Eye (tissue), 1 donor: Measurements from ENCODE around the gene TMEM267.
"Not testable (repeated sequence)": the region's sequence is repeated elsewhere in the genome, so short reads cannot be mapped to it uniquely, and the experiment has no call there.

Source experiments
- DNase-seq: peaks from one replicate; pipeline ENCODE4 v3.0.0-alpha.2; 2015

Gene TMEM267

DNA sequence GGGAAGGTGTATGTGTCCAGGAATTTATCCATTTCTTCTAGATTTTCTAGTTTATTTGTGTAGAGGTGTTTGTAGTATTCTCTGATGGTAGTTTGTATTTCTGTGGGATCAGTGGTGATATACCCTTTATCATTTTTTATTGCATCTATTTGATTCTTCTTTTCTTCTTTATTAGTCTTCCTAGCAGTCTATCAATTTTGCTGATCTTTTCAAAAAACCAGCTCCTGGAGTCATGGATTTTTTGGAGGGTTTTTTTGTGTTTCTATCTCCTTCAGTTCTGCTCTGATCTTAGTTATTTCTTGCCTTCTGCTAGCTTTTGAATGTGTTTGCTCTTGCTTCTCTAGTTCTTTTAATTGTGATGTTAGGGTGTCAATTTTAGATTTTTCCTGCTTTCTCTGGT is 42.1 kb downstream of the TMEM267 start:
- DNase-seq: not testable (repeated sequence)

- no peak for DNase-seq
Observed at GRCh38 chr5:43437062-43437660, 46.5 kb downstream of the TMEM267 start.

- no peak for DNase-seq
Observed at GRCh38 chr5:43433382-43433781, 50.3 kb downstream of the TMEM267 start.

DNA sequence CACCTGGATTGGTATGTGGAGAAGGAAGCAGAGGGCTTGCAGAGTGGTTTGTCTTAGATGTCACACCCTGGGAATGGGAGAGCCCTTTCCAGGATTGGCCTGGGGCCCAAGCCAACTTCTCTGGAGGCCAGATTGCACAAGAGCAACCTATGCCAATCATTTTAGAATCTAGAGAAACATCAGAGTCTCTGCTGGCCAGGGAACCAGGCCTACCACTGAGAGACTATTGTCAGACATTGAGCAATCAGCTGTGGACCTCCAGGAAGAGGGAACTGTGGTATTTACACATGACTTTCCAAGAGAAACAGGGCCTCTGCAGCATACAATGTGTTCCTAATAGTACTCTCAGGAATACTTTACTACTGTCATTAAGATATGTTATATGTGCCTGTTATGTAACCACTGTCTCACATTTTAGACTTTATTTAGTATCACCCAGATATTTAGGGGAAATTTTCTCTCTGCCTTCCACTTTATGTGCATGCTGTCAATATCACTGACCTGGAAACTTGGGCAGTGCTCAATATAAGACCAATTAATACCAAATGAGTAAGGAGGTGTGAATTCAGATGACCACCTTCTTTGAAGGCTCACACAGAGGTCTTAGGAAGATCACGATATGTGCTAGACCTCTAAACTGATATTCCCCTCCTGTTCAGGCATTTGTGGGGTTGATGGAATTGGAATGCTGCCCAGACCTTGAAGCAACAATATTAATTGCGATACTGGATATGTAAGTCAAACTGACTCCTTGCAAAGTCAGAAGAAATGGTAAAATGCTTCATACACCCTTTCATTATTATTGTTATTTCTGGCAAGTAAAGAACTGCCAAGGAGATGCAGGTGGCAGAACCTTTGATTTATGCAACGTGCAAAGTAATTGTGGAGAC is 50.9 kb downstream of the TMEM267 start:
- DNase-seq: no peak

DNA sequence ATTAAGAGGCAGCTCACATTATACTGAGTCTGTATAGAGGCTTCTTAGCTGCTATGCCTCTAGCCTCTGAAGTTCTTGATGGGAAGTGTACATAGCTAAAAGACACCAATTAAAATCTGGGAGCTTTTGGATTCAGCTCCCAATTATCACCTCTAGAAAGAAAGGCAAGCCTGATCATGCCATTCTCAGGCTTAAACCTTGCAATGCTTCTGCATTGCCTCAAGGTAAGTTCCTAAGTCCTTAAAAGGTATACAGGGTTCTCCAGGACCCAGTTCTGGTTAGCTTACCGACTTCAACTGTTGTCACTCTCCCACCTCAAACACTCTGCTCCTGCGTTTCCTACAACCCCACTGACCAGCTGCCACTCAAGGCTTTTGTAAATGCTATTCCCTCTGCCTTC is 54.0 kb downstream of the TMEM267 start:
- no peak for DNase-seq

- no peak for DNase-seq
Observed at GRCh38 chr5:43429016-43429415, 54.6 kb downstream of the TMEM267 start.

DNA sequence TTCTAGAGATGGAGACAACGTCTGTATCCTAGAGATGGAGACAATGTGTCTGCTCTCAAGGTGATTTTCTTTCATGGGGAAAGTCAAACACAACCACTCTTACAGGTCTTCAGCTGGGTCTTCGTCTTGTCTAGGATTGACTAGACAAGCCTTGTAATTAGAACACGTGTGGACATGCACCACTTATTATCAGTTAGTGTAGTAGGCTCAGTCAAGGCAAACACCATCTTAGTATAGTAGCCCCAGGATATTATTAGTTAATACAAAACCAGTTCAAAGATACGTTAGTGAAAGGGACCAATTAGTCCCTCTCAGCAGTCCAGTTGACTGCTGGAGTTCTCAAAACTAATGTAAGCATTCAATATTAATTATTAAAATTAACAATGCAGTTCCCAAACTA is 56.4 kb downstream of the TMEM267 start:
- DNase-seq: no peak

- DNase-seq: no peak
Observed at GRCh38 chr5:43425983-43426382, 57.7 kb downstream of the TMEM267 start.

DNA sequence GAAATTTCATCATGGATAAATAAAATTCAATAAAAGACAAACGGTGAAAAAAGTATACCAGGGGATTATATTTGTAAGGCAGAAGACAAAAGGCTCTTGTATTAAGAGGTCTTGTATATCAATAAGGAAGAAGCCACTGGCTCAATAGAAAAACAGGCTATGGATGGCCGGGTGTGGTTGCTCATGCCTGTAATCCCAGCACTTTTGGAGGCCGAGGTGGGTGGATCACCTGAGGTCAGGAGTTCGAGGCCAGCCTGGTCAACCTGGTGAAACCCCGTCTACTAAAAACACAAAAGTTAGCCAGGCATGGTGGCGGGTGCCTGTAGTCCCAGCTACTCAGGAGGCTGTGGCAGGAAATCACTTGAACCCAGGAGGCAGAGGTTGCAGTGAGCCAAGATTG is 60.6 kb downstream of the TMEM267 start:
- DNase-seq: not testable (repeated sequence)

DNA sequence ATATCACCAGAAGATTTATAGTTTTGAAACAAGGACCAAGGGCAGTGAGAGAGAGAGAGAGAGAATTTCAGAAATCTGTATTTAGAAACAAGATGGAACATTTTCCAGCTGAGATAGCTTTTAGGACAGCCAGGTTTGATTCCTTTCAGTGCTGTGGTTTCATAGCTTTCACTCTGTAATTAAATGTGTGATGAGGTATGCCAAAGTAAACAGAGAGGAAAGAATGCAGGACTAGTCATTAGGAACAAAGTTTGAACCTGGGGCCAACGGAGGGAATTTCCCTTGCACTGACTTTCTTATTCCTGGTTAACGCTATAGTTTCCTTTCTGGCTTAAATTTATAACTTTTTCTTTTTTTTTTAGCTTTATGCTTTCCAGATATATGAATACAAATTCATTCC is 61.5 kb downstream of the TMEM267 start:
- peak; percentile 15 for DNase-seq

GRCh38 chr5:43421450-43422133 is 62.1 kb downstream of the TMEM267 start:
- DNase-seq: no peak

- no peak for DNase-seq
Observed at GRCh38 chr5:43420241-43420640, 63.4 kb downstream of the TMEM267 start.

- no peak for DNase-seq
Observed at GRCh38 chr5:43418561-43418960, 65.1 kb downstream of the TMEM267 start.

DNA sequence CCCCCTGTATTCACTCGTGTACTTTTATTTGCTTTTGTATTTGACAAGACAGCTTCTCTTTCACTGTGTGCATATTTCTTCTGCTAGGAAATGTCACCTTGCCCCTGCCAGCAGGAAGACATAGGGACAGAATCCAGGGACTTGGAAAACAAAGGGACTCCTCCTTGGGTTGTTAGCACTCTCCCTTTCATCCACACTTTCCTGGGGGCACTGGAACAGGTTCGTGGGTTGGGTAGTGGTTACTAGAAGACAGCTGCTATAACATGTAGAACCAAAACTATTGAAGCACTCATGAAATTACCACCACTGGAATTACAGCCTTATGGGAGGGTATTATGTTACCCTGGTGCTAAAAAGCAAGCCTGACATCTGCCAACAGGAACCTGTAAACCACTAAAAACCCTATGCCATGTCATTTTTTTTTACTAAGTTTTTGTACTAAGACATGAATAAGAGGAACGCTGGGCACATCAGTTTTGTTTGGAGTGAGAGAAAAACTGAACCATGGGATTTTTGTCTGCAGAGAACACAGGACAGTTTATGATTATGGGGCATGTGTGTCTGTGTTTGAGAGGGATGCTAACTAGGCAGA is 66.8 kb downstream of the TMEM267 start:
- DNase-seq: no peak

DNA sequence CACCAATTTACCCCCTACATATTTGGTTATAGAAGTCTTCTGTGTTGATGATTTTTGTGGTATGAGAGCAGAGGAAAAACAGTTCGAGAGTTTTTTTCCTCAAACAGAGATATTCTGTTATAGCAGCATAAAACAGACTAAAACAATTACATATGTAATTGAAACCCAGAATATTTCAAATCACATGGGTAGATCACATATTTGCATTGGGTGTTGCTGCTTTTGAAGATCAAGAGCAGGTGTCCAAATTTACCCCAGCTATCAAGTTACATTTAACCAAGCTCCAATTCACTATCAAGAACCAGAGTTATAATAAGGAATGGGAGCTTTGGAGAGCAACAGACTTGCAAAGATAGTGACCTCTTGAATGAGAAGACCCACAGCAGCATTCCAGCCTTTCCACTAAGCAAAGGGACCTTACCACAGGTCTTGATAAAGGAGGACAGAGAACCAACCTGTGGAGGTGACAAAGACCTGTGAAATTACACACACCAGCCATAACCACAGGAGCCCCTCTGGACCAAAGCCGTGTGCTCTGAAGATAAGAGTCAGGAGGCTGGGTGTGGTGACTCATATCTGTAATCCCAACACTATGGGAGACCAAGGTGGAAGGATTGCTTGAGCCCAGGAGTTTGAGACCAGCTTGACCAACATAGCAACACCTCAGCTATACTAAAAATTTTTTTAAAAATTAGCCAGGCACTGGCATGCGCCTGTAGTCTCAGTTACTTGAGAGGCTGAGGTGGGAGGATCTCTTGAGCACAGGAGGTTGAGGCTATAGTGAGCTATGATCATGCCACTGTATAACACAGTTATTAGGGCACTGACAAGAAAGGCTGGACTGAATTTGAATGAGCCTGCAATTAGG is 67.5 kb downstream of the TMEM267 start:
- no peak for DNase-seq

GRCh38 chr5:43413966-43414365 is 69.7 kb downstream of the TMEM267 start:
- DNase-seq: no peak

- no peak for DNase-seq
Observed at GRCh38 chr5:43412644-43413043, 71.0 kb downstream of the TMEM267 start.

DNA sequence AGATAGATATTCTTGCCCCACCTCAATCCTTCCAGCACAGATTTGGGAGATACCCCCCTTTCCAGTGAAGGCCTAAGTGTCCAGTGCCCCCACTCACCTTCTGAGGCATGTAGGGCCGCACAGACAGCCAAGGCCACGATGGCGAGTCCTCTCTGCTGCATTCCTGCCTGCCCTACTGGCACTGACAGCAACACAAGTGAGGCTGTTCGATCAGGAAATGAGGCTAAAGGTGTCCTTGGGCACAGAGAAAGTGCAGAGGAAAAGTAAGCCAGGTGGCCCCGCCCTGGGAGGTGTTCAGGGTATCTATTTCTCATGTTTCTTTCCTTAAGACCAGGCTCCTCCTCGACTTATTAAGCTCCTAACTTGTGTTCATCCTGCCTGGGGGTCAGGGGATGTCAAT is 71.5 kb downstream of the TMEM267 start, which contains the start of gene CCL28:
Gene CCL28, minus strand, starts transcription at position 236 of the 400 bp plus-strand sequence. Its CDS starts 75 bp downstream, at position 161.
- DNase-seq: no peak

DNA sequence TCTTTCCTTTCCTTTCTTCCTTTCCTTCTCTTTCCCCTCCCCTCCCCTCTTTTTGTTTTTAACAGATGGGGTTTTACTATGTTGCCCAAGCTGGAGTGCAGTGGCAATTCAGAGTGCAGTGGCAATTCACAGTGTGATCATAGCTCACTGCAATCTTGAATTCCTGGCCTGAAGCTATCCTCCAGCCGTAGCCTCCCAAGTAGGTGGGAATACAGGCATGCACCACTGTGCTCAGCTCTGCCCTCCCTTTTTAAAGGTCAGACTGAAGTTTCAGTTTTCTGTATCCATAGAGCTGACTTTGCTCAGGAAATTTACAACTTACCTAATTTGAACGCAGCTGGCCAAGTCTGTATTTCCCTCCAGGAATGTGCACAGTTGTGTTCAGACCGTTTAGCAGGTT is 72.2 kb downstream of the TMEM267 start:
- DNase-seq: no peak

GRCh38 chr5:43410414-43410813 is 73.3 kb downstream of the TMEM267 start:
- no peak for DNase-seq

DNA sequence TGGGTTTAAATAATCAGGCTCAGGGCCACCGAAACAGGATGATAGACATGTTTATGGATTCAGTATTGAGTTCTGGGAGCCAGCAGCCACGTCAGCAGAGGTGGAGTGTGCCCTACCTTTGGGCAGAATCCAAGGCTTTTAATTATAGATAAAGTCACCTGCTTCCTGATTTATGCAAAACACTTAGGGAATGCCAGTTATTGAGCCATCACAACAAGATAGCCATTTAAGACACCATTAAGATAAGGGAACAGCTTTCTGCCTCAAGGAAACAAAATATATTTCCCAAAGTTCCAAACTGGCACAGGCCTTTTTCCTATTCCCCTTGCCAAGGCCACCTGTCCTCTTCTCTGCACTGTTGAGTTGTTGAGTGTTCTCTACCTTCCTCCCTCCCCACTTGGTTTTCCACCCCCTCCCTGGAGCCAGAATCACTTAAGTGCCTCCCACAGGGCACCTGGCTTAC is 73.8 kb downstream of the TMEM267 start:
- no peak for DNase-seq

DNA sequence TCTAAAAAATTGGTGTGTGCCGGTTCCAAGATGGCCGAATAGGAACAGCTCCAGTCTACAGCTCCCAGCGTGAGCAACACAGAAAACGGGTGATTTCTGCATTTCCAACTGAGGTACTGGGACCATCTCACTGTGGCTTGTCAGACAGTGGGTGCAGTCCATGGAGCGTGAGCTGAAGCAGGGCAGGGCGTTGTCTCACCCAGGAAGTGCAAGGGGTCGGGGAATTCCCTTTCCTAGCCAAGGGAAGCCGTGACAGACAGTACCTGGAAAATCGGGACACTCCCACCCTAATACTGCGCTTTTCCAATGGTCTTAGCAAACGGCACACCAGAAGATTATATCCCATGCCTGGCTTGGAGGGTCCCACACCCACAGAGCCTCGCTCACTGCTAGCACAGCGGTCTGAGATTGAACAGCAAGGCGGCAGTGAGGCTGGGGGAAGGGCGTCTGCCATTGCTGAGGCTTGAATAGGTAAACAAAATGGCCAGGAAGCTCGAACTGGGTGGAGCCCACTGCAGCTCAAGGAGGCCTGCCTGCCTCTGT is 81.1 kb downstream of the TMEM267 start:
- DNase-seq: not testable (repeated sequence)
